DND-41 (cell line): ENCODE data around the gene HLCS.

Source experiments
- ATAC-seq: fragments of 200-7000 bp; cut with Tn5 transposase; 3 replicates; pipeline ENCODE4 v1.9.1; 2021; ENCODE audit warnings: low read depth; ENCODE audit not compliant: insufficient read depth
- DNase-seq: peaks from one replicate; pipeline ENCODE4 v3.0.0-alpha.2; 2020
- H2AFZ ChIP-seq: 2 replicates; pipeline ENCODE4 v1.6.0; 2012; ENCODE audit warnings: low read depth, low read length
- H3K27ac ChIP-seq: 2 replicates; pipeline ENCODE4 v1.5.1; 2012; ENCODE audit warnings: low read length, inconsistent platforms
- H3K27me3 ChIP-seq: fragments of 200-600 bp; sonication (generic); 2 replicates; pipeline ENCODE4 v1.6.0; 2012; ENCODE audit warnings: low read length, mild to moderate bottlenecking, inconsistent platforms; ENCODE audit not compliant: insufficient read depth, poor library complexity
- H3K36me3 ChIP-seq: 2 replicates; pipeline ENCODE4 v1.5.1; 2012; ENCODE audit warnings: low read length, inconsistent platforms; ENCODE audit not compliant: insufficient read depth
- H3K4me1 ChIP-seq: 2 replicates; pipeline ENCODE4 v1.5.1; 2012; ENCODE audit warnings: mild to moderate bottlenecking, low read length; ENCODE audit not compliant: insufficient read depth
- H3K4me2 ChIP-seq: 2 replicates; pipeline ENCODE4 v1.6.0; 2012; ENCODE audit warnings: mild to moderate bottlenecking, moderate library complexity, low read length, inconsistent platforms; ENCODE audit not compliant: insufficient read depth
- H3K4me3 ChIP-seq, 2 experiments: fragments of 200-600 bp in 1 of 2; shearing (Covaris generic) in 1 of 2; 2 replicates each; pipeline ENCODE4 v1.5.1; 2012 to 2016; ENCODE audit warnings: inconsistent platforms in 2 of 2, low read length in 2 of 2, mild to moderate bottlenecking in 2 of 2, low read depth in 1 of 2, moderate library complexity in 1 of 2
- H3K79me2 ChIP-seq: 2 replicates; pipeline ENCODE4 v1.6.0; 2012; ENCODE audit warnings: low read length, inconsistent platforms; ENCODE audit not compliant: insufficient read depth
- H3K9ac ChIP-seq: 2 replicates; pipeline ENCODE4 v1.6.0; 2012; ENCODE audit warnings: low read depth, mild to moderate bottlenecking, inconsistent platforms, low read length, moderate library complexity
- H3K9me3 ChIP-seq: 2 replicates; pipeline ENCODE4 v1.5.1; 2012; ENCODE audit warnings: low read length, moderate library complexity, mild to moderate bottlenecking, inconsistent platforms; ENCODE audit not compliant: insufficient read depth, severe bottlenecking
- H4K20me1 ChIP-seq: 2 replicates; pipeline ENCODE4 v1.6.0; 2012; ENCODE audit warnings: low read length; ENCODE audit not compliant: insufficient read depth
- EZH2 ChIP-seq: IDR thresholded peaks from 3 replicates; pipeline ENCODE4 v1.6.1; 2012; ENCODE audit warnings: borderline replicate concordance, low read depth, mild to moderate bottlenecking, moderate library complexity, low read length, inconsistent platforms; ENCODE audit not compliant: severe bottlenecking
- TF ChIP-seq, protein P1 (sequence below): IDR thresholded peaks from 2 replicates; pipeline ENCODE4 v1.5.1; 2012; ENCODE audit warnings: borderline replicate concordance, low read length, moderate library complexity, mild to moderate bottlenecking; ENCODE audit not compliant: poor library complexity, severe bottlenecking; ENCODE audit errors: extremely low read depth

HLCS gene

DNA sequence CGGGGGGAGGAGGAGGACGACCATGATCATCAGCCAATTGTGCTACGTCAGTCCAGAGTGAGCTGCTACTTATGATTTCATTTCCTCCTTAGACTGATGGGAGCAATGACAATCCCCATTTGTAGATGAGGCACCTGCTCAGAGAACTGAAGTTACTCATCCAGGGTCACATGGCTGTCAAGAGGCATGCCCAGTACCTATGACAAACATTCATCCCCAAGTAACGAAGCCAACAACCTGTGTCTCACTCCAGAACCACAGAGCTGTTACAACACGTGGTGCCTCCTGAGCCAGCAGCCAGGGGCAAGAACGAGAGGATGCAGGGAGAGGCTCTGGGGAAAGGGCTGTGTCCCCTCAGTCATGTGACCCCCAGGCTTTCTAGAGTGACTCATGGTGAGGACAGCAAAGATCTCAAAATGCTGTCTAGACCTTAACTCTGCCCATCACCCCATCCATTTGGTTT lies 173.9 kb downstream of the HLCS start:
- H3K27ac ChIP-seq = no peak overlapping the region
- H3K9me3 ChIP-seq = no peaks in the 10 kb centered on the region
- H3K4me1 ChIP-seq = no peaks in the 10 kb centered on the region
- H3K9ac ChIP-seq = no peak overlapping the region
- H3K27me3 ChIP-seq = no peaks in the 10 kb centered on the region
- ATAC-seq (no peak), DNase-seq (no peak)
- H3K36me3 ChIP-seq = no peaks in the 10 kb centered on the region
- no peak overlapping the region for H2AFZ ChIP-seq
- H3K4me2 ChIP-seq = no peak overlapping the region
- H3K79me2 ChIP-seq = no peaks in the 10 kb centered on the region
- no peaks in the 10 kb centered on the region for H4K20me1 ChIP-seq
- no peak overlapping the region for H3K4me3 ChIP-seq
- TF ChIP-seq EZH2 = no peak
- TF ChIP-seq, protein P1, sequence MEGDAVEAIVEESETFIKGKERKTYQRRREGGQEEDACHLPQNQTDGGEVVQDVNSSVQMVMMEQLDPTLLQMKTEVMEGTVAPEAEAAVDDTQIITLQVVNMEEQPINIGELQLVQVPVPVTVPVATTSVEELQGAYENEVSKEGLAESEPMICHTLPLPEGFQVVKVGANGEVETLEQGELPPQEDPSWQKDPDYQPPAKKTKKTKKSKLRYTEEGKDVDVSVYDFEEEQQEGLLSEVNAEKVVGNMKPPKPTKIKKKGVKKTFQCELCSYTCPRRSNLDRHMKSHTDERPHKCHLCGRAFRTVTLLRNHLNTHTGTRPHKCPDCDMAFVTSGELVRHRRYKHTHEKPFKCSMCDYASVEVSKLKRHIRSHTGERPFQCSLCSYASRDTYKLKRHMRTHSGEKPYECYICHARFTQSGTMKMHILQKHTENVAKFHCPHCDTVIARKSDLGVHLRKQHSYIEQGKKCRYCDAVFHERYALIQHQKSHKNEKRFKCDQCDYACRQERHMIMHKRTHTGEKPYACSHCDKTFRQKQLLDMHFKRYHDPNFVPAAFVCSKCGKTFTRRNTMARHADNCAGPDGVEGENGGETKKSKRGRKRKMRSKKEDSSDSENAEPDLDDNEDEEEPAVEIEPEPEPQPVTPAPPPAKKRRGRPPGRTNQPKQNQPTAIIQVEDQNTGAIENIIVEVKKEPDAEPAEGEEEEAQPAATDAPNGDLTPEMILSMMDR = no peak

DNA sequence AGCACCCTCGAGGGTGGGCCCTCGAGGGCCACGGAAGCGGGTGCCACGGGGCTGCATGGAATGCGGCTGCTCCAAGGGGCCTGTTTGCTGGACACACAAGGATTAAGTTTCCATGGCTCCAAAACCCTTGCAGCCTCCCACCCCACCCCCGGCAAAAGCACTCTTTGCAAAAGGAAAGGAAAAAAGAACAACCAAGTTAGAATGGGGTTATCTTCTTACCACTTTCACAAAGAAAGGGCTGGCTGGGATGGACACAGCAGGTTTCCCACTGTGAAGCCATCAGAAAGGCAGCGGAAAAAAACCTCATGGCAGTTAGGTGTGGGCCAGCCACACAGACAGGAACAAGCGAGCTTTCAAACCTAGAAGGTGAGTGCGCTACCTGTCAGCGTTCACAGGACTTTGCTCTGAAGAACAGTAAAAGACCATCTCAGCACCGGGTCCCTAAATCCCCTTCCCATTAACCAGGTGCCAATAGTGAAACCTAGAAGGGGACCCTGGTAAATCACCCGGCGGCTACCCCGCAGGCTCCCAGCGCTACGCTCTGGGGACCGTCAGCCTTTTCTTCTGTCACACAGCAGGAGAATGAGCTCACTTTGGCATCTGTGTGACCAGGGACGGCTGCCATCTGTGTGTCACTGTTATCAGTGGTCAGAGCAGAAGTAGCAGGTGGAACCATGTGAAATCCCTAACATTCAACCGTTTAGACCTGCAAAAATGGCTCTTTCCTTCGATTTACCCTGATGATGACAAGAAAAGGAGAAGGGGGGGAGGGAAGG lies 174.6 kb downstream of the HLCS start:
- Histone ChIP-seq H3K9ac (no peak overlapping the region), H3K27ac (no peak overlapping the region), H4K20me1 (peaks cover 4% of the 10 kb centered on the region; the same call in 1 of the 2 replicates), H2AFZ (no peak overlapping the region), H3K4me3 (no peak overlapping the region), H3K36me3 (no peaks in the 10 kb centered on the region), H3K4me2 (no peak overlapping the region), H3K79me2 (no peaks in the 10 kb centered on the region), H3K27me3 (no peaks in the 10 kb centered on the region), H3K9me3 (no peaks in the 10 kb centered on the region), H3K4me1 (no peaks in the 10 kb centered on the region)
- DNase-seq (no peak), ATAC-seq (no peak)
- TF ChIP-seq EZH2 = no peak
- TF ChIP-seq, protein P1 = no peak

DNA sequence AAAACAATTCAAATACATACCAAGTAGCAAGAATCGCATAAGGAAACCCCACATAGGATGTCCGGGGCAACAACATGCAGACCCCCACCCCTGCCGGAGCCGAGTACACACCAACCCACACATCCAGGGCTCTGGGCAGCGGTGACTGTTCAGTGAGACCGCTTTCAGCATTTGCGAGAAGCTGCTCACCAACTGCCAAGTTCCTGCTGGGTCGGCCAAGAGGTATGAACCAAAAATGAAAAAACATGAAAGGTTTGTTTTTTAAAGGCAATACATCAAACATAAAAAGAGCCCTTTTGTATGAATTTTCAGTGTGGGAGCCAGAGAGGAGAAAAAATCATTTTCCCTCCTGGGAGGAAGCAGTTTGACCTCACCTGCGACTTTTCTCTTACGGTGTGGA lies 175.3 kb downstream of the HLCS start:
- H3K36me3 ChIP-seq = no peaks in the 10 kb centered on the region
- TF ChIP-seq, protein P1 = no peak
- no peak for TF ChIP-seq EZH2
- no peak for ATAC-seq

More for the DNA sequence above, 175.3 kb downstream of the HLCS start:
- Histone ChIP-seq H3K9ac (no peak overlapping the region), H3K27ac (no peak overlapping the region), H4K20me1 (peaks cover 4% of the 10 kb centered on the region; the same call in 1 of the 2 replicates), H3K4me1 (no peaks in the 10 kb centered on the region), H3K79me2 (no peaks in the 10 kb centered on the region), H3K4me2 (no peak overlapping the region), H3K27me3 (no peaks in the 10 kb centered on the region), H3K4me3 (no peak overlapping the region), H2AFZ (no peak overlapping the region), H3K9me3 (no peaks in the 10 kb centered on the region)
- DNase-seq = no peak
